ENCODE results near the gene CIITA. TPM values are rescaled to one million over a fixed set of nuclear protein-coding genes. Genes with fewer than 3 reads are reported as not detected.

The CIITA gene
- total RNA-seq, 1 donor from 2014 or later: 0.20 TPM

DNA sequence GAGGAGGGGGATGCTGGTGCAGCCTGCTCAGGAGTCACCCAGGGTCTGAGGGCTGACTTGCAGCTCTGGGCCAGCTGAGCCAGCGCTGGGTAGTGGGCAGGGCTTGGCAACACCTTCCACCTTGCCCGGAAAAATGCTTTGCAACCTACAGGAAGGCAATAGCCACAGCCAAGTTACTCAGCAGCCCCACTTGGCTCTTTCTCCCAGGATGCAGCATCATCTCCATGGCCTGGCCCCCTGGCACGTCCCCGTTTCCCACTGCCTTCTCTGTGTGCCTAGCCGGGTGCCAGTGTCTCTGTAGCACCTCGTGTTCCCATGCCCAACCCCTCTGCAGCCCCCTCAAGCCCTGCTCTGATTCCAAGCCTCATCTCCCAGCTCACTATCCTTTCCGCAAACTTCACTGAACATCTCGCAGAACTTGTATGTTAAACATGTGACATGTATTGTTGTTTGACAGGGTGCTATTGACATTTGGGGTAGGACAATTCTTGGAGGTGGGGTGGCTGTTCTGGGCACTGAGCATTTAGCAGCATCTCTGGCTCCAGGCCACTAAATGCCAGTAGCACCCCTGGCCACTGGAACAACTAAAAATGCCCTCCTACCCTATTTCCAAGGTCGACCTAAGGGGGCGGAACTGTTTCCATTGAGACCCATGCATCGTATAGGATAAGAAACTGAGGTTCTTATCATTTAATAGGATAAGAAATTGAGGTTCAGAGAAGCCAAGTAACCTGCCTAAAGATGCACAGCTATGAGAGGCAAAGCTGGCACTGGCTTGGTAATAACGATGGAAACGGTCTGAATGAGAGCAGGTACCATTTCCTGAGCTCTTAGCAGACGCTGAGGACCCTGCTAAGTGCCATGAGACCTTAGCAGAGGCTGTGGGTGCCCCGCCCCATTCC lies 53.1 kb downstream of the CIITA start:
- no peaks in the 10 kb centered on the region for H3K4me1 Mint-ChIP-seq
- no peak overlapping the region for H3K4me3 Mint-ChIP-seq
- DNase-seq (ENCODE audit: low spot score in 2 of 2, unreplicated experiment in 2 of 2): no peak
- no peaks in the 10 kb centered on the region for H3K9me3 Mint-ChIP-seq
- H3K27me3 Mint-ChIP-seq (ENCODE audit: low read depth): no peaks in the 10 kb centered on the region
- H3K27ac Mint-ChIP-seq: no peak overlapping the region
- H3K36me3 Mint-ChIP-seq: peaks cover 15% of the 10 kb centered on the region
- TF ChIP-seq CTCF (IDR thresholded peaks at IDR 0.05; ENCODE audit: unreplicated experiment): no peak

DNA sequence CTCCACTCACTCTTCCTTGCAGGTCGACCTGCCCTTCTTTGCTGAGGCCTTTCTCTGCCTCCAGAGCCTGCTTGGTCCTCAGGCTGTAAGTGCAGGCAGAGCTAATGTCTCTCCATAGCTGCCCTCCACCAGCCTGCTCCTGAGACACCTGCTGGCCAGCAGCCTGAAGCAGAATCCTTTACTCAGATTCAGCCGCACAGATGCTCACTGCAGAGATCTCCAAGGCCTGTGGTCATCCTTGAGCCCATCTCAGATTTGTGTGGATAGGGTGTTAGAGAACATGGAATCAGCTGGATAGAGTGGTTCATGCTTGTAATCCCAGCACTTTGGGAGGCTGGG lies 53.7 kb downstream of the CIITA start:
- Mint-ChIP-seq H3K4me3 (no peak overlapping the region), H3K4me1 (no peaks in the 10 kb centered on the region), H3K27ac (no peak overlapping the region), H3K36me3 (peaks cover 11% of the 10 kb centered on the region), H3K27me3 (ENCODE audit: low read depth) (no peaks in the 10 kb centered on the region), H3K9me3 (no peaks in the 10 kb centered on the region)
- DNase-seq (ENCODE audit: low spot score in 2 of 2, unreplicated experiment in 2 of 2): no peak
- TF ChIP-seq CTCF (IDR thresholded peaks at IDR 0.05; ENCODE audit: unreplicated experiment): no peak

- no peaks in the 10 kb centered on the region for H3K4me1 Mint-ChIP-seq
Observed at GRCh38 chr16:10931134-10931533, 54.1 kb downstream of the CIITA start.

GRCh38 chr16:10931977-10932632 lies 55.1 kb downstream of the CIITA start:
- no peak for DNase-seq (ENCODE audit: low spot score in 2 of 2, unreplicated experiment in 2 of 2)
- no peak for TF ChIP-seq CTCF (IDR thresholded peaks at IDR 0.05; ENCODE audit: unreplicated experiment)
- Mint-ChIP-seq H3K4me3 (no peak overlapping the region), H3K4me1 (no peaks in the 10 kb centered on the region), H3K27ac (no peak overlapping the region), H3K36me3 (peaks cover 8% of the 10 kb centered on the region), H3K9me3 (no peaks in the 10 kb centered on the region), H3K27me3 (ENCODE audit: low read depth) (no peaks in the 10 kb centered on the region)

More at GRCh38 chr16:10931134-10931533, 54.1 kb downstream of the CIITA start:
- Mint-ChIP-seq H3K9me3 (no peaks in the 10 kb centered on the region), H3K27ac (no peak overlapping the region), H3K4me3 (no peak overlapping the region), H3K27me3 (ENCODE audit: low read depth) (no peaks in the 10 kb centered on the region), H3K36me3 (peaks cover 10% of the 10 kb centered on the region)
- DNase-seq (ENCODE audit: low spot score in 2 of 2, unreplicated experiment in 2 of 2): no peak
- no peak for TF ChIP-seq CTCF (IDR thresholded peaks at IDR 0.05; ENCODE audit: unreplicated experiment)

GRCh38 chr16:10932959-10933710 lies 56.1 kb downstream of the CIITA start:
- Mint-ChIP-seq H3K27me3 (ENCODE audit: low read depth) (no peaks in the 10 kb centered on the region), H3K27ac (peak overlapping the region; percentile 12), H3K9me3 (no peaks in the 10 kb centered on the region), H3K36me3 (no peaks in the 10 kb centered on the region), H3K4me1 (peaks cover 4% of the 10 kb centered on the region), H3K4me3 (no peak overlapping the region)
- DNase-seq (ENCODE audit: low spot score in 2 of 2, unreplicated experiment in 2 of 2): no peak
- no peak for TF ChIP-seq CTCF (IDR thresholded peaks at IDR 0.05; ENCODE audit: unreplicated experiment)

Measured in mesothelial cell of epicardium (in vitro differentiated cells).